GM12878 (cell line): ENCODE data around the gene FAXC. TPM values are rescaled to one million over a fixed set of nuclear protein-coding genes. Genes with fewer than 3 reads are reported as not detected.

Source experiments
- ATAC-seq: fragments of 200-7000 bp; cut with Tn5 transposase; 3 replicates; pipeline ENCODE4 v1.9.1; 2020; ENCODE audit warnings: mild to moderate bottlenecking, moderate library complexity
- BruUV-seq: library from RNA; stranded (reverse); fragments of 400-500 nt; replicated peaks from 2 replicates; lab custom pipeline; 2021; lab: Mats Ljungman, UMichigan
- CTCF ChIA-PET: fragments of 300-600 bp; sonication (Branson Sonifier 250); formaldehyde crosslinking; extraction: SDS; loops from one replicate; lab custom pipeline; 2021; ENCODE audit warnings: inconsistent platforms; lab: Yijun Ruan, JAX
- POLR2A ChIA-PET: fragments of 350-600 bp; formaldehyde crosslinking; extraction: SDS; loops from one replicate; lab custom pipeline; 2021; ENCODE audit warnings: inconsistent platforms; lab: Charles Lee
- RAD21 ChIA-PET: fragments of 300-600 bp; sonication (Branson Sonifier 250); formaldehyde crosslinking; loops from one replicate; lab custom pipeline; 2023; ENCODE audit warnings: antibody characterized with exemption; ENCODE audit not compliant: unreplicated experiment; lab: Charles Lee
- SMC1A ChIA-PET: fragments of 300-600 bp; sonication (Branson Sonifier 250); formaldehyde crosslinking; loops from one replicate; lab custom pipeline; 2023; ENCODE audit not compliant: unreplicated experiment, uncharacterized antibody; lab: Charles Lee
- DNase-seq: peaks from one replicate; pipeline ENCODE4 v3.0.0-alpha.2; 2011; ENCODE audit warnings: low read depth, low spot score
- FAIRE-seq: peaks from 3 replicates; lab custom pipeline; 2011; peaks lifted over from hg19 to GRCh38; lab: Jason Lieb, UNC
- H2AFZ ChIP-seq: 2 replicates; pipeline ENCODE4 v1.6.0; 2011; ENCODE audit warnings: low read depth, low read length, control low read depth; ENCODE audit not compliant: control insufficient read depth
- H3K27ac ChIP-seq: 2 replicates; pipeline ENCODE4 v1.5.1; 2011; ENCODE audit warnings: control low read depth; ENCODE audit not compliant: control insufficient read depth, insufficient read depth
- H3K27me3 ChIP-seq, 2 experiments: replicated peaks in 1 of 2; 2 replicates each; pipeline versions ENCODE4 v1.6.0 to v1.6.1; 2011; ENCODE audit warnings: low read length in 1 of 2; ENCODE audit not compliant: control insufficient read depth in 2 of 2, insufficient read depth in 2 of 2
- H3K36me3 ChIP-seq, 2 experiments: 2 replicates each; pipeline ENCODE4 v1.5.1; 2011; ENCODE audit warnings: low read length in 1 of 2; ENCODE audit not compliant: control insufficient read depth in 2 of 2, insufficient read depth in 2 of 2
- H3K4me1 ChIP-seq: 2 replicates; pipeline ENCODE4 v1.6.1; 2011; ENCODE audit warnings: mild to moderate bottlenecking, low read length, moderate library complexity, mixed read lengths; ENCODE audit not compliant: control insufficient read depth, insufficient read depth
- H3K4me2 ChIP-seq: 2 replicates; pipeline ENCODE4 v1.6.0; 2011; ENCODE audit warnings: control low read depth; ENCODE audit not compliant: control insufficient read depth, insufficient read depth
- H3K4me3 ChIP-seq: fragments of 200-600 bp; sonication (generic); 2 replicates; pipeline ENCODE4 v1.5.1; 2016
- H3K79me2 ChIP-seq: 2 replicates; pipeline ENCODE4 v1.6.0; 2011; ENCODE audit warnings: low read length; ENCODE audit not compliant: control insufficient read depth, insufficient read depth
- H3K9ac ChIP-seq: 2 replicates; pipeline ENCODE4 v1.8.0; 2011; ENCODE audit warnings: low read length, control low read depth, mixed read lengths; ENCODE audit not compliant: control insufficient read depth, insufficient read depth
- H3K9me3 ChIP-seq: replicated peaks from 3 replicates; pipeline ENCODE4 v1.5.1; 2011; ENCODE audit warnings: mild to moderate bottlenecking, low read length; ENCODE audit not compliant: control insufficient read depth, insufficient read depth
- H4K20me1 ChIP-seq: 2 replicates; pipeline ENCODE4 v1.6.0; 2011; ENCODE audit not compliant: control insufficient read depth, insufficient read depth
- DPF2 ChIP-seq: fragments of 450-650 bp; IDR thresholded peaks from 2 replicates; pipeline ENCODE4 v1.6.1; 2017; ENCODE audit warnings: mild to moderate bottlenecking
- GATAD2B ChIP-seq: fragments of 450-650 bp; conservative IDR thresholded peaks from 2 replicates; pipeline ENCODE4 v1.6.1; 2017; ENCODE audit warnings: low read depth, mild to moderate bottlenecking, moderate library complexity
- JUNB ChIP-seq: IDR thresholded peaks from 2 replicates; pipeline ENCODE4 v1.6.1; 2016; ENCODE audit warnings: antibody characterized with exemption, mild to moderate bottlenecking
- POLR2AphosphoS2 ChIP-seq: IDR thresholded peaks from 2 replicates; pipeline ENCODE4 v1.6.1; 2011; ENCODE audit warnings: low read depth, mild to moderate bottlenecking, low read length, improper control_type of control experiment, moderate library complexity
- PRDM15 ChIP-seq: fragments of 450-650 bp; formaldehyde crosslinking; IDR thresholded peaks from 2 replicates; pipeline ENCODE4 v1.4.0; 2020; ENCODE audit warnings: mild to moderate bottlenecking, moderate library complexity
- RUNX3 ChIP-seq: IDR thresholded peaks from 2 replicates; pipeline ENCODE4 v1.6.1; 2012; ENCODE audit warnings: low read length, inconsistent platforms
- TBL1XR1 ChIP-seq: IDR thresholded peaks from 2 replicates; pipeline ENCODE4 v1.6.1; 2012; ENCODE audit warnings: low read depth, low read length, improper control_type of control experiment
- WRNIP1 ChIP-seq: IDR thresholded peaks from 2 replicates; pipeline ENCODE4 v1.6.1; 2011; ENCODE audit warnings: low read depth, low read length, improper control_type of control experiment, borderline replicate concordance
- ZNF207 ChIP-seq: fragments of 450-650 bp; IDR thresholded peaks from 2 replicates; pipeline ENCODE4 v1.6.1; 2014; ENCODE audit warnings: antibody characterized with exemption, mild to moderate bottlenecking, borderline replicate concordance
- ZNF24 ChIP-seq: fragments of 450-650 bp; IDR thresholded peaks from 2 replicates; pipeline ENCODE4 v1.6.1; 2017; ENCODE audit warnings: antibody characterized with exemption, mild to moderate bottlenecking
- whole genome bisulfite sequencing: methylation state at CpG from one replicate; pipeline ENCODE4 v1.1.6; 2016; ENCODE audit warnings: low lambda C conversion rate; ENCODE audit not compliant: insufficient replicate concordance, insufficient coverage; ENCODE audit errors: missing lambda C conversion rate; 5-methylcytosine and 5-hydroxymethylcytosine counted together
- in situ Hi-C: fragments of 300-500 bp; cut with MboI; formaldehyde crosslinking; loops from 9 replicates; pipeline ENCODE4 v1.14.3; 2018; ENCODE audit warnings: mixed read lengths
- intact Hi-C: fragments of 100-400 bp; cut with micrococcal nuclease; formaldehyde crosslinking; loops from one replicate; pipeline ENCODE4 v1.14.2; 2022; ENCODE audit not compliant: unreplicated experiment
- polyA plus RNA-seq, 11 experiments: library from polyadenylated mRNA; depleted of rRNA in 4 of 11; unstranded in 6 of 11; stranded (reverse) in 5 of 11; fragments of >200 nt; fragmentation: Nextera tagmentation in 4 of 11; fragmentation: Illumina TruSeq in 1 of 11; extraction: Ambion mirVana in 4 of 11; extraction: Trizol in 1 of 11; gene quantifications; 1 replicate in 1 of 11; 2 replicates in 10 of 11; pipeline versions ENCODE4 v1.2.1 to v1.2.3, GENCODE V29; 2011 to 2016; ENCODE audit warnings: inconsistent platforms in 2 of 11, missing spikeins in 2 of 11, low read depth in 1 of 11
- total RNA-seq, 4 experiments: library from RNA; depleted of rRNA in 3 of 4; stranded (reverse); fragments of >200 nt in 3 of 4; fragmentation: Illumina TruSeq in 1 of 4; extraction: Trizol in 1 of 4; gene quantifications; 2 replicates each; pipeline versions ENCODE4 v1.2.1 to v1.2.3, GENCODE V29; 2013 to 2021

The FAXC gene
- total and polyA plus RNA-seq, 10 of the 15 experiments (the other 5 are each of a cell fraction or from before 2014, with no cell fraction given) = not detected

- H3K9ac ChIP-seq = no peak overlapping the region
- RAD21 ChIA-PET = no interaction called here
- 52% methylated on average over 10 of the region's 10 CpGs for WGBS
- CTCF ChIA-PET = no interaction called here
- no peaks in the 10 kb centered on the region for H3K36me3 ChIP-seq
- DNase-seq (no peak), FAIRE-seq (no peak), ATAC-seq (no peak)
- H3K4me3 ChIP-seq = no peak overlapping the region
- H3K27me3 ChIP-seq = peaks cover 6 to 19% of the 10 kb centered on the region in 2 experiments
- SMC1A ChIA-PET = no interaction called here
- no TSS peak for BruUV-seq
- no peaks in the 10 kb centered on the region for H4K20me1 ChIP-seq
- H3K27ac ChIP-seq = no peak overlapping the region
- no peaks in the 10 kb centered on the region for H3K79me2 ChIP-seq
- POLR2A ChIA-PET = no interaction called here
- H3K9me3 ChIP-seq = no peaks in the 10 kb centered on the region
- H2AFZ ChIP-seq = no peak overlapping the region
- no peak overlapping the region for H3K4me2 ChIP-seq
- H3K4me1 ChIP-seq = no peaks in the 10 kb centered on the region
- in situ Hi-C loops (no loop called here), intact Hi-C loops (no loop called here)
- no peak for TF ChIP-seq GATAD2B
- no peak for TF ChIP-seq RUNX3
- no peak for TF ChIP-seq JUNB
- no peak for TF ChIP-seq ZNF207
- no peak for TF ChIP-seq PRDM15 (CRISPR knock-in tag)
- no peak for TF ChIP-seq WRNIP1
- no peak for TF ChIP-seq DPF2
- TF ChIP-seq POLR2AphosphoS2 = no peak
- no peak for TF ChIP-seq TBL1XR1
- no peak for TF ChIP-seq ZNF24
Measured at GRCh38 chr6:99350573-99350972, 1.1 kb upstream of the FAXC start.
